A549 (cell line): ENCODE results near the gene GUCY1A1.

Experiments used
- CEBPB ChIP-seq, 2 experiments: fragments of >200 bp in 1 of 2; sonication (Bioruptor Twin) in 1 of 2; formaldehyde crosslinking in 1 of 2; IDR thresholded peaks; 2 replicates each; pipeline ENCODE4 v1.6.1; 2012 to 2016
- CTCF ChIP-seq: fragments of >200 bp; sonication (Bioruptor Twin); formaldehyde crosslinking; IDR thresholded peaks from 3 replicates; pipeline ENCODE4 v1.5.1; 2016
- ELK1 ChIP-seq: fragments of 150-350 bp; IDR thresholded peaks from 2 replicates; pipeline ENCODE4 v1.6.1; 2014; ENCODE audit warnings: low read depth, mild to moderate bottlenecking, low read length
- JUNB ChIP-seq: fragments of >200 bp; sonication (Bioruptor Twin); formaldehyde crosslinking; IDR thresholded peaks from 2 replicates; pipeline ENCODE4 v1.6.1; 2016
- MAZ ChIP-seq: fragments of 150-350 bp; IDR thresholded peaks from 2 replicates; pipeline ENCODE4 v1.6.1; 2014; ENCODE audit warnings: antibody characterized with exemption, low read depth, low read length, borderline replicate concordance
- MYC ChIP-seq: IDR thresholded peaks from 2 replicates; pipeline ENCODE4 v1.6.1; 2012; ENCODE audit warnings: mild to moderate bottlenecking, inconsistent platforms, low read length, improper control_type of control experiment, borderline replicate concordance
- PBX3 ChIP-seq: IDR thresholded peaks from 2 replicates; pipeline ENCODE4 v1.6.1; 2012
- PHF8 ChIP-seq: fragments of 200-600 bp; sonication (generic); IDR thresholded peaks from 2 replicates; pipeline ENCODE4 v1.6.1; 2016; ENCODE audit warnings: low read depth, mild to moderate bottlenecking, antibody characterized with exemption, moderate library complexity, borderline replicate concordance
- POLR2A ChIP-seq: IDR thresholded peaks from 2 replicates; pipeline ENCODE4 v1.6.1; 2012; ENCODE audit warnings: mild to moderate bottlenecking, low read length
- RAD21 ChIP-seq, 2 experiments: fragments of >200 bp in 1 of 2; sonication (Bioruptor Twin) in 1 of 2; formaldehyde crosslinking in 1 of 2; IDR thresholded peaks in 1 of 2; conservative IDR thresholded peaks in 1 of 2; 2 replicates in 1 of 2; 3 replicates in 1 of 2; pipeline ENCODE4 v1.6.1; 2012 to 2018; ENCODE audit warnings: inconsistent platforms in 1 of 2
- REST ChIP-seq: fragments of 200-600 bp; sonication (generic); IDR thresholded peaks from 2 replicates; pipeline ENCODE4 v1.6.1; 2016; ENCODE audit warnings: antibody characterized with exemption, mild to moderate bottlenecking, moderate library complexity
- RFX5 ChIP-seq: fragments of 450-650 bp; IDR thresholded peaks from 2 replicates; pipeline ENCODE4 v1.7.1; 2014; ENCODE audit warnings: antibody characterized with exemption, mild to moderate bottlenecking, moderate library complexity
- USF2 ChIP-seq: fragments of 450-650 bp; IDR thresholded peaks from 2 replicates; pipeline ENCODE4 v1.6.1; 2014; ENCODE audit warnings: antibody characterized with exemption

- TF ChIP-seq REST (no peak), CTCF (no peak), PBX3 (no peak), RAD21 (conservative IDR thresholded peaks at IDR 0.05 in 1 of 2, IDR thresholded peaks at IDR 0.05 in 1 of 2) (no peak), ELK1 (no peak), PHF8 (no peak), JUNB (no peak), MAZ (no peak), POLR2A (no peak), RFX5 (no peak), USF2 (no peak), CEBPB (IDR thresholded peaks at IDR 0.05) (no peak), MYC (no peak)
Measured at GRCh38 chr4:155773196-155773800, 106.7 kb downstream of the GUCY1A1 start.
